ENCODE results near the gene LHX6. TPM values are rescaled to one million over a fixed set of nuclear protein-coding genes. Genes with fewer than 3 reads are reported as not detected.
A peak's percentile ranks its signal among the peaks of the same experiment; 100 is the strongest.

Gene LHX6
- polyA plus RNA-seq, 1 experiment, result not detected

DNA sequence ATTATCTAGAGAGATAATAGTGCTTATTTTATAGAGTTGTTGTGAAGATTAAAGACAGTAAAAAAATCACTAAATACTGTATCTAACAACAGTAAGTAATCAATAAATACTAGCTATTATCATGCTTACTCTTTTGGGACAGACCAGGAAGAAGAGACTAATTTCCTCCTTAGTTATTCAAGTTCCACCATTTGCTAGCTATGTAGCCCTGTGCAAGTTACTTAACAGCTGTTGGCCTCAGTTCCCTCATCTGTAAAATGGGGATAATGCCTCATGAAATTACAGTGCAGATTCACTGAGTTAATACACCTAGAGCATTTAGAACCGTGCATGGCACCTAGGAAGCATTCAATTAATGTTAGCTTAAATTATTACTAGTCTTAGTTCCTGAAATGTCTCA, 33.3 kb upstream of the LHX6 start:
- POLR2A ChIA-PET, result no interaction called here
- no peak overlapping the region for H3K4me3 ChIP-seq (ENCODE audit: low read depth, low read length)
- no peak overlapping the region for H3K27ac ChIP-seq (ENCODE audit: low read depth, low read length)
- CTCF ChIA-PET, result interaction anchor here (1.0 to 3.3 kb wide), 3 partner anchors 89 to 163 kb away, joined by 3 to 11 read pairs (median 4); no protein-coding TSS in a partner anchor
- no peaks in the 10 kb centered on the region for H3K27me3 ChIP-seq (ENCODE audit: control insufficient read depth, insufficient read depth, low read length)
- TF ChIP-seq, protein P1, sequence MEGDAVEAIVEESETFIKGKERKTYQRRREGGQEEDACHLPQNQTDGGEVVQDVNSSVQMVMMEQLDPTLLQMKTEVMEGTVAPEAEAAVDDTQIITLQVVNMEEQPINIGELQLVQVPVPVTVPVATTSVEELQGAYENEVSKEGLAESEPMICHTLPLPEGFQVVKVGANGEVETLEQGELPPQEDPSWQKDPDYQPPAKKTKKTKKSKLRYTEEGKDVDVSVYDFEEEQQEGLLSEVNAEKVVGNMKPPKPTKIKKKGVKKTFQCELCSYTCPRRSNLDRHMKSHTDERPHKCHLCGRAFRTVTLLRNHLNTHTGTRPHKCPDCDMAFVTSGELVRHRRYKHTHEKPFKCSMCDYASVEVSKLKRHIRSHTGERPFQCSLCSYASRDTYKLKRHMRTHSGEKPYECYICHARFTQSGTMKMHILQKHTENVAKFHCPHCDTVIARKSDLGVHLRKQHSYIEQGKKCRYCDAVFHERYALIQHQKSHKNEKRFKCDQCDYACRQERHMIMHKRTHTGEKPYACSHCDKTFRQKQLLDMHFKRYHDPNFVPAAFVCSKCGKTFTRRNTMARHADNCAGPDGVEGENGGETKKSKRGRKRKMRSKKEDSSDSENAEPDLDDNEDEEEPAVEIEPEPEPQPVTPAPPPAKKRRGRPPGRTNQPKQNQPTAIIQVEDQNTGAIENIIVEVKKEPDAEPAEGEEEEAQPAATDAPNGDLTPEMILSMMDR (IDR thresholded peaks at IDR 0.05; ENCODE audit: low read depth, low read length), result no peak
- no peak for DNase-seq (ENCODE audit: low read depth, low spot score)
- H3K9me3 ChIP-seq (ENCODE audit: control insufficient read depth, insufficient read depth, low read length), result no peaks in the 10 kb centered on the region; the same call in 1 of the 2 replicates

DNA sequence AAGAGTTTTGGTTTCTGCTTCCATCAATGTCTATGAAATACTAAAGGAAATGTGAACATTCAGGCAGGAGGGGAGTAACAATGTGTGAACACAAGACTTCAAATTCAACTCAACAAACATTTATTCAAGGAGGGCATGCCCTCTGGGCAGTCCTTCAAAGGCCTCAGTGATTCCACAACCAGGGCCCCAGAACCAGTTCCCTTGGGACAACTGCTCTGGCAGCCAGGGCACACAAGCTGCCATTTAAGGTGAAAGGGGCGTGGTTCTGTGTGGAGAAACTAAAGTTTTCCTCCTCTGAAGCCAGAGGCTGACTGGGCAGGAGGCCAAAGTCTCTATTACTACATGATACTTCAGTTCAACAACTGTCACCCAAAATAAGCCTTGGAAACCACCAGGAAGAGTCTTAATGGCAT, 32.7 kb upstream of the LHX6 start:
- TF ChIP-seq, protein P1 (IDR thresholded peaks at IDR 0.05; ENCODE audit: low read depth, low read length), result no peak
- CTCF ChIA-PET, result interaction anchor here (1.3 kb wide), 2 partner anchors 89 to 104 kb away, joined by 4 read pairs; no protein-coding TSS in a partner anchor

DNA sequence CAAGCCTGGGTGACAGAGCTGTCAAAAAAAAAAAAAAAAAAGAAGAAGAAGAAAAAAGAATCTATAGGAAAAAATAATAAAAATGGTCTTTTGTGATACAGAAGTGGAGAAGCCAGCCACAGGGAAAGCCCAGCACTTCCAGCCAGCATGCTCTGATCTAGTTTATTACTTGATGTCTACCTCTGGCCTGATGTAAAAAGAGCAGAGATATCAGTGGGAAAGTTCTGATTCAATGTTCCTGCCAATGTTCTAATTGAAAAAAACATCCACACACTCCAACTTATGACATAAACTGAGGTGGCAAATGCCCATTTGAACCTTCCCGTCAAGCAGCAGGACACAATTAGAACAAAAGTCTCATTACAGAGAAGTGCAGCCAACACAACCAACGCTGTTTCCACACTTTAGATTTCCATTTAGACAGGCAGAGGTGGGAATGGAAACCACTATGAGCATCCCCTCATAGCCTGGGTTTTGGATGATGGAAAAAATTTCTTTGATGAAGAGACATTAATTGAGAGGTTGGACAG, 30.2 kb upstream of the LHX6 start:
- DNase-seq (ENCODE audit: low read depth, low spot score), result no peak
- Histone ChIP-seq H3K27ac (ENCODE audit: low read depth, low read length) (no peak overlapping the region), H3K9me3 (ENCODE audit: control insufficient read depth, insufficient read depth, low read length) (no peaks in the 10 kb centered on the region; the same call in 1 of the 2 replicates), H3K4me3 (ENCODE audit: low read depth, low read length) (no peak overlapping the region), H3K27me3 (ENCODE audit: control insufficient read depth, insufficient read depth, low read length) (no peaks in the 10 kb centered on the region)
- CTCF ChIA-PET, result interaction anchor here (1.5 kb wide), 1 partner anchor 92 kb away, joined by 3 read pairs; no protein-coding TSS in a partner anchor
- TF ChIP-seq, protein P1 (IDR thresholded peaks at IDR 0.05; ENCODE audit: low read depth, low read length), result no peak
- POLR2A ChIA-PET, result no interaction called here

More for the DNA sequence above, 32.7 kb upstream of the LHX6 start:
- Histone ChIP-seq H3K4me3 (ENCODE audit: low read depth, low read length) (no peak overlapping the region), H3K27me3 (ENCODE audit: control insufficient read depth, insufficient read depth, low read length) (no peaks in the 10 kb centered on the region), H3K27ac (ENCODE audit: low read depth, low read length) (no peak overlapping the region), H3K9me3 (ENCODE audit: control insufficient read depth, insufficient read depth, low read length) (no peaks in the 10 kb centered on the region; the same call in 1 of the 2 replicates)
- peak; percentile 7 for DNase-seq (ENCODE audit: low read depth, low spot score)
- POLR2A ChIA-PET, result no interaction called here

DNA sequence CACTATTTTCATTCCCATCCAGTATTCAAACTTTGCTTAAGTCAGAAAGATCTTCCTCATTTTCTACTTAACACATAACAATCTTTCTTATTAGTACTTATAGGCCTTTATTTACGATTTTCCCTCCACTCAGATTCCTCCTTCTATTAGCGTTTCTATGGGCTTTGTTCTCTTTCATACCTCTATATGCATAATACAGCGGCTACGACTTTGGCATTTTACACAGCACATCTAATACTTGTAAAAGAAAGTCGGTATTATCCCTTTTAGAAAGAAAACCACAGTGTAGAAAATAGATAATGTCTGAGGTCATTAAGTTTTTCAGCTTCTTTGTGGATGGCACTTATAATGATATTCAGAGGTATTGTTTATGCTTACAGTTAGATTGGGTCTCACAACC, 27.4 kb upstream of the LHX6 start:
- TF ChIP-seq, protein P1 (IDR thresholded peaks at IDR 0.05; ENCODE audit: low read depth, low read length), result no peak
- no peak for DNase-seq (ENCODE audit: low read depth, low spot score)
- CTCF ChIA-PET, result interaction anchor here (1.5 kb wide), 1 partner anchor 157 kb away, joined by 6 read pairs; no protein-coding TSS in a partner anchor

DNA sequence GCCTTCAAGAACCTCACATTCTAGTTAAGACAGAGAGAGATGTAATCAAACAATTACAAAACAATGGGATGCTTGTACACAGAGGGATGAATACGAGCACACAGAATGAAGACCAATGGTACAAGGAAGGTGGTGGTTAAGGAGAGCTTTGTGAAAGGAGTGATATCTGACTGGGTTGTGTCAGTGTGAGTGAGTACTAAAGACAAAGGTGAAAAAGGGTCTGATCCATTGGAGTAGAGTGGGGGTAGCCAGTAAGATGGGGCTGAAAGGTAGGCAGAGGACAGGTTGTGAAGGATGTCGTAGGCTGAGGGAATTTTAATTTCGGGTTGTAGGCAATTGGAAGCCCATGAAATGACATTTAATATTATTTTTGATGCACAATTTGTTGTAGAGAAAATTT, 26.0 kb upstream of the LHX6 start:
- DNase-seq (ENCODE audit: low read depth, low spot score), result no peak
- Histone ChIP-seq H3K4me3 (ENCODE audit: low read depth, low read length) (no peak overlapping the region), H3K9me3 (ENCODE audit: control insufficient read depth, insufficient read depth, low read length) (no peaks in the 10 kb centered on the region; the same call in 1 of the 2 replicates), H3K27ac (ENCODE audit: low read depth, low read length) (no peak overlapping the region), H3K27me3 (ENCODE audit: control insufficient read depth, insufficient read depth, low read length) (no peaks in the 10 kb centered on the region)
- TF ChIP-seq, protein P1 (IDR thresholded peaks at IDR 0.05; ENCODE audit: low read depth, low read length), result no peak
- ChIA-PET CTCF (interaction anchor here (1.4 kb wide), 1 partner anchor 96 kb away, joined by 4 read pairs; no protein-coding TSS in a partner anchor), POLR2A (no interaction called here)

More for the DNA sequence above, 27.4 kb upstream of the LHX6 start:
- Histone ChIP-seq H3K4me3 (ENCODE audit: low read depth, low read length) (no peak overlapping the region), H3K27me3 (ENCODE audit: control insufficient read depth, insufficient read depth, low read length) (no peaks in the 10 kb centered on the region), H3K9me3 (ENCODE audit: control insufficient read depth, insufficient read depth, low read length) (no peaks in the 10 kb centered on the region; the same call in 1 of the 2 replicates), H3K27ac (ENCODE audit: low read depth, low read length) (no peak overlapping the region)
- POLR2A ChIA-PET, result no interaction called here
